HS-5 (cell line): ENCODE measurements around the gene SLC34A1.
A peak's percentile ranks its signal among the peaks of the same experiment; 100 is the strongest.
"Not testable (repeated sequence)": the region's sequence is repeated elsewhere in the genome, so short reads cannot be mapped to it uniquely, and the experiment has no call there.

ENCODE experiments used
- DNase-seq: peaks from one replicate; pipeline ENCODE4 v3.0.0-alpha.2; 2012; ENCODE audit warnings: low read depth

Gene SLC34A1

DNA sequence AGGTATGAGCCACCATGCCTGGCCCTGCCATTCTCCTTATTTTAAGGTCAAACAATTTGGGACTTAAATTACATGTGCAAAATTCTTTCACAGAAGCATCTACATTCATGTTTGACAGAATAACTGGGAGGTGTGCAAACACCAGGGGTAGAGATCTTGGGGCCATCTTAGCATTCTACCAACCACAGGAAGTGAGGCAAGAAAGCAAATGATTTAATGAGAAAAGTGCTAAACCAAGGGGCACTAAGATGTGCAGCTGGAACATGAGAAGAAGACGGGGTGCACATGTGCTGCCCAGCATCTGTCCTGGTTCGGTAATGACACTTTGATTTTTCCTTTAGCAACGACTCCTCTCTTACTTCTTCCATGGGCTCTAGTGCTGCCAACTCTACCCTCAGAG, 26.3 kb downstream of the SLC34A1 start:
- DNase-seq: no peak

DNA sequence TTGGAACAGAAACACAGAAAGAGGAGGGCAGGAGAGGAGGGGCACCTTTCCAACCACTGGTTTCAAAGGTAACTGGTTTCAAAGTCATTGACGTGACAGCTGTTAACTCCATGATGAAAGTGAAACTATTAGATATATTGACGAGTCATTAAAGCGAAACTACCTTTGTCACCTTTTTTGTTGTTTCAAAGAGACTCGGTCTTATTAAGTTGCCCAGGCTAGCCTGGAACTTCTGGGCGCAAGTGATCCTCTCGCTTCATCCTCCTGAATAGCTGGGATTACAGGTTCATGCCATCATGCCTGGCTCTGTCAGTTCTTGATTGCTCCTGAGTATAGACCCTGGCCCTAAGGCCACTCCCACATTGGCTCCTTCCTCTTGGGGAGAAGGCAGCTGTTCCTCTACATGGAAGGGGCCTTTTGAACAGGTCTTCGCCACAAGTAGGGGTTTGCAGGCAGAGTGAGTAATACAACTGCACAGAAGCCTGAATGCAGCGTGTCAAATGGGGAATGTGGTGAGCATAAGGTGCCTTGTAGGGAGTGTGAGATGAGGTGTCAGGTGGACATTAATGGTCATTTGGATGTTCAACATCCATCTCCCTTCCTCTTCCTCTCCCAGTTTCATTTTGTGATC, 28.5 kb downstream of the SLC34A1 start:
- DNase-seq: no peak

DNA sequence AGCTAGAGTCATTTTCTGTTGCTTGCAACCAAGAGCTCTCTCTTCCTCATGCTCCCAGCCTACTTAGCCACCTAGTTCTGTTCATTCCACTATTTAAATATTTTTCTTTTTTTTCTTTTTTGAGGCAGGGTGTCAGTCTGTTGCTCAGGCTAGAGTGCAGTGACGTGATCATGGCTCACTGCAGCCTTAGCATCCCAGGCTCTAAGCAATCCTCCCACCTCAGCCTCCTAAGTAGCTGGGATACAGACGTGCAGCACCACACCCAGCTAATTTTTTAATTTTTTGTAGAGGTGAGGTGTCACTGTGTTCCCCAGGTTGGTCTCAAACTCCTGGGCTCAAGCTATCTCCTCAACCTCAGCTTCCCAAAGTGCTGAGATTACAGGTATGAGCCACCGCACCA, 30.2 kb downstream of the SLC34A1 start:
- no peak for DNase-seq

DNA sequence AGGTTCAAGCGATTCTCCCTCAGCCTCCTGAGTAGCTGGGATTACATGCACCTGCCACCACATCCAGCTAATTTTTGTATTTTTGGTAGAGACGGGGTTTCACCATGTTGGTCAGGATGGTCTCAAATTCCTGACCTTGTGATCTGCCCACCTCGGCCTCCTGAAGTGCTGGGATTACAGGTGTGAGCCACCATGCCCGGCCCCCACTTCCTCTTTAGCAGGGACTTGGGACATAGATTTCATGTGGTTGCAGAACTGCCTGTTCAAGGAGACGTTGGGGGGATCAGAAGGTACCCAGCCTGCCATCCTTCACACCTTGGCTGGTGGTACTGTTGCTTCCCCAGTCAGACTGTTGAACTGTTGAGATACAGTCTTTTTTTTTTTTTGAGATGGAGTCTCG, 32.8 kb downstream of the SLC34A1 start:
- DNase-seq: not testable (repeated sequence)

DNA sequence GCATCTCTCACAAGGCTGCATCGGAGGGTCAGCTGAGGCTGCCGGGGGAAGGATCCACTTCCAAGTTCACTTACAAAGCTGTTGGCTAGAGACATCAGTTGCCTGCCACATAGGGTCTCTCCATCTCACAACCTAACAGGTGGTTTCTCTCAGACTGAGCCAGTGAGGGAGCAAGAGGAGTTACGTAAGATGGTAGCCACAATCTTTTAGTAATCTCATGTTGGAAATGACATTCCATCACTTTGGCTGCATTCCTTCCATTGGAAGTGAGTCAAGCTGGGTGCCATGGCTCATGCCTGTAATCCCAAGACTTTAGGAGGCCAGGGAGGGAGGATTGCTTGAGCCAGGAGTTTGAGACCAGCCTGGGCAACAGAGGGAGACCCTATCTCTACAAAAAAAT, 34.8 kb downstream of the SLC34A1 start:
- DNase-seq: peak; percentile 43

DNA sequence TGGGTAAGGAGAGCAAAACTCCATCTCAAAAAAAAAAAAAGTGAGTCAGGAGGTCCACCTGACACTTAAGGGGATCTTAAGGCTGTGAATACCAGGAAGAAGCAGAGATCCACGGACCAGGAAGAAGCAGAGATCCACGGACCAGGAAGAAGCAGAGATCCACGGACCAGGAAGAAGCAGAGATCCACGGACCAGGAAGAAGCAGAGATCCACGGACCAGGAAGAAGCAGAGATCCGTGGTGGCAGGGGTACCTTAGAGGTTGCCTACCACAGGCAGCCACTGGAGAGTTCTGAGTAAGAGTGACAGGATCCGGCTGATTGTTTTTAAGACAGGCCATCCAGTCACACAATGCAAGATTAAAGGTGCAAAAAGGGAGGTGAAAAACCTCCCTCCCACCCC, 36.2 kb downstream of the SLC34A1 start:
- DNase-seq: not testable (repeated sequence)

DNA sequence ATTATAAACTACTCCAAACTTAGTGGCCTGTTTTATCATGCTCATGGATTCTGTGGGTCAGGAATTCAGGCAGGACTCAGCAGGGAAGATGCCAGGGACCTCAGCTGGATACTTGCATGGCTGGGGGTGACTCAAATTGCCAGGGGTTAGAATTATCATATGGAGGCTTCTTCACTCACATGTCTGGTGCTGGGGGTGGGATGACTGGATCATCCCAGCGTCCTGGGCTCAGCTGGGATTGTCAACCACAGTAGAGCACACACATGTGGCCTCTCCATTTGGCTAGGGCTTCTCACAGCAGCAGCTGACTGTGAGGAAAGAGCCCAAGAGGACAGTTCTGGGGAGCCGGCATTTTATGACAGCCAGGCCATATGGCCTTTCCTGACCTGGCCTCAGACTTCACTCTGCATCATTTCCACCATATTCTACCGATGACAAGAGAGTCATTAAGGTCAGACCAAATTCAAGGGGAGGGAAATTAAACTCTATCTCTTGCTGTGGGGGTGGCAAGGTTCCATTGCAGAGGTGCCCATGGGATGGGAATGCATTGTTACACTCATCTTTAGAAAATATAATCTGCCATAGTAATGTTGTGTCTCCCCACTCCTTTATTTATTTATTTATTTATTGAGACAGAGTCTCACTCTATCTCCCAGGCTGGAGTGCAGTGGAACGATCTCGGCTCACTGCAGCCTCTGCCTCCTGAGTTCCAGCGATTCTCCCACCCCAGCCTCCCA, 37.0 kb downstream of the SLC34A1 start:
- no peak for DNase-seq

DNA sequence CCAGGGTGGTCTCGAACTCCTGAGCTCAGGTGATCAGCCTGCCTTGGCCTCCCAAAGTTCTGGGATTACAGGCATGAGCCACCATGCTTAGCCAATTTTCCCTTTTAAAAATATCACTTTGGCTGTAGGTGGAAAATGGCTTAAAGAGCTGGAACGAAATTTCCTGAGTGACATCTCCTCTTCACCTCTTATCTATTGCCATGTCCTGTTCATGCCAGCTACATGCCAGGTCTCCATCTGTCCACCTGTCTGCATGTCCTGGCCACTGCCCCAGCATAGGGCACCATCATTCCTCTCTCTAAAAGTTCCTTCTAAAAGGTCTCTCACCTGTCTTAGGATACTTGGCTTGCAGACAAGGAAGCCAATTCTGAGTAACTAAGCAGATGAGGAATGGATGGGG, 39.4 kb downstream of the SLC34A1 start:
- no peak for DNase-seq

DNA sequence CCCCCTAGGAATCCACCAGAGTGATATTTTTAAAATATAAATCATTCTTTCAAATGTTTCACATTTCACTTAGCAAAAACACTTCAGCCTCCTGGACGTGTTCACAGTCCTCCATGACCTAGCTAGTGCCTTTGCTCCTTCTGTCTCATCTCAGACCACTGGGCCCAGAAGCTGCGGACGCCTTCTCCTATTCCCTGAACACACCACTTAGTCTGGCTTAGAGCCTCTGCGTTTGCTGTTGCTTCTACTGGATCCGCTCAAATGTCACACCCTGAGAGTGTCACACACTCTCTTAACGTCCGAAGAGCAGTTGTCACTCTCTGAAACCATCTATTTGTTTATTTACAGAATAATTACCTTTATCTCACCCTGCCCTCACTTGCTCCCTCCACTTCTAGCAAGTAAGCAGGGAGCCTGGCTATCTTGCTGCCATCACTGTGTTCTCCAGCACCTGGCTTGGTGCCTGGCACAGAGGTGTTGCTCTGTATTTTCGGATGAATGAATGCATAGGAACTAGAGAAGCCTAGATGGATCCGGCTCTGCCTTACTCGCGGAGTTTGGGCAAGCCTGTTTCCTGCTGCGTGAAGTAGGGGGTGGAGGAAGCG, 41.1 kb downstream of the SLC34A1 start:
- no peak for DNase-seq

DNA sequence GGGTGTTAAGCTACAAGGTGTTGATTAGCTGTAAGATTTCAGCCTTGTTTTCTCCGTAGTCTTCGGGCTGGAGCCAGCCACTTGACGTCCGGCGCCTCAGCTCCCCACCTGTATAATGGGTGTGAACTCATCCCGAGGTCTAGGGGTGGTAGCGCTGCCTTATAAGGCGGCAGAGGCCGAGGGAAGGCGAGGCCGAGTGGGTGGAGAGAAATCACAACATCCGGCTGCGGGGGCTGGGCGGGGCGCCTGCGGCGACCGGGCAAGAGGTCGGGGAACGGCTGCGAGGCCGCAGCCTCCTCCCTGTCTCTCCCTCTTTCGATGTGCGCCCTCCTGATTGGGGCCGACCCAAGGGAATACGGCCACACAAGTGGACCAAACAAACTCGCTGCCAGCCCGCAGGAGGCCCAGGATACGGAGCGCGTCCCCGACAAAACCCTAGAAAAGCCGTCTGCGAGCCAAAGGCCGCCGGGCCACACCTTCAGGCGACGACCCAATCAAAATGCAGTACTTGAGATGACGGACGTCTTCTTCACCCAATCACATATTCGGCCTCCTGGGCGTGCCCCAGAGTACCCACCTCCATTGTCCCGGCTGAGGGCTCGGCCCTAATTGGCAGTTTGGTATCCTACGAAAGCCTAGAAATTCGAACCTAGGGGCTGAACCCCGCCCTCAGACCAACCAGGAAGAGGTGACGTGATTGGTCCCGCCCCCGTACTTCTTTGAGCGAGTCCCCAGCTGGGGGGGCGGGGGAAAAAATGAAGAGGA, 41.7 kb downstream of the SLC34A1 start:
- DNase-seq: peak; percentile 100

DNA sequence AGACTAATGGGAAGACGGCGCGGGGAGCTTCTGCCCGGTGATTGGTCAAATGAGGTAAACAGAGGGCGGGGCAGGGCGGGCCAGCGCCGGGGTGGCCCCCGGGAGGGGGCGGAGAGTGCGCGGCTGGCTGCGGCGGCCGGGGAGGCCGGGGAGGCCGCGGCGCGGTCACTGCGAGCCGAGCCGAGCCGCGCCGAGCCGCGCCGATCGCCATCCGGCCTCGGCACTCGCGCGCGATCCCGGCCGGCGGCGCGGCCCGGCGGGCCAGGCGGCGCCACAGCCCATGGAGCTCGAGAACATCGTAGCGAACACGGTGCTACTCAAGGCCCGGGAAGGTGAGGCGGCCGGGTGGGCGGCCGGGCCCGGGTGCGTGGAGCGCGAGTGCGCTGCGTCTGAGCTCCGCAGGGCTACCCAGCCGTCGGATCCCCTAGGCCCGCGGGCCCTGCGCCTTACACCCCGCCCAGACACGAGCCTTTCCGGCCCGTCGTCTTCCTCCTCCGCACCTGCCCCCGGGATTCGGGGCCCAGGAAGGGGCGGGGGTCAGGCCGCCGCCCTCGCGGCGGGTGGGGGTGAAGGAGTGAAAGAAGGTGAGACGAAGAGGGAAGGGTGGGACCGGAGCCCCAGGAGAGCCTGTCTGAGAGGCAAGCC, 42.5 kb downstream of the SLC34A1 start, which contains the start of gene GRK6:
GRK6 (plus strand) TSS at position 111 of the 645 bp plus-strand sequence; CDS start at position 281, 170 bp downstream.
- DNase-seq: no peak

DNA sequence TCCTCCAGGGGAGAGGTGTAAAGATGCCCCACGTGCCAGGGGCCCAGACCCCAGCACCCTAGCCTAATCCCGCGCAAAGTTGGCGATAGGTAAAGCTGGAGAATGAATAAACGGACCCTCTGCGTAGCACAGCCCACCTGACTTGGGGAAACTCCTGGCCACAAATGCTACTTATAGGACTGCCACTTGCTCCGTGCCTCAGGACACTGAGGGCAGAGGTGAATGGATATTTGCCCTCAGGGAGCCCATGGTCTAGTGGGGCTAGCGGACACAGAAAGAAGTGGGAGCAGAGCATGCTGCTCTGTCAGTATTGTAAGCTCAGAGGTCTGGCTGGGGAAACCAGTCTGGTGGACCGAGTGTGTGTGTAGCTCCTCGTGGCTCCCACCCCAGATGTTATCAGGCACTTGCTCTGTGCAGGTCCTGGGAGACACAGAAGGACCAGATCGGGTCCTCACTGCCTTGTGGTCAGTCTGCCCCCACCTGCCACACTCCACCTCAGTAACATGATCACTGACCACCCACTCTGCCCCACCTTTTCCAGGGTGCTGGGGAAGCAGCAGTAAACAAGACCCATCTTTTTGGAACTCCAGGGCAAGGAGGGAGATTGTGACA, 43.1 kb downstream of the SLC34A1 start:
- no peak for DNase-seq

DNA sequence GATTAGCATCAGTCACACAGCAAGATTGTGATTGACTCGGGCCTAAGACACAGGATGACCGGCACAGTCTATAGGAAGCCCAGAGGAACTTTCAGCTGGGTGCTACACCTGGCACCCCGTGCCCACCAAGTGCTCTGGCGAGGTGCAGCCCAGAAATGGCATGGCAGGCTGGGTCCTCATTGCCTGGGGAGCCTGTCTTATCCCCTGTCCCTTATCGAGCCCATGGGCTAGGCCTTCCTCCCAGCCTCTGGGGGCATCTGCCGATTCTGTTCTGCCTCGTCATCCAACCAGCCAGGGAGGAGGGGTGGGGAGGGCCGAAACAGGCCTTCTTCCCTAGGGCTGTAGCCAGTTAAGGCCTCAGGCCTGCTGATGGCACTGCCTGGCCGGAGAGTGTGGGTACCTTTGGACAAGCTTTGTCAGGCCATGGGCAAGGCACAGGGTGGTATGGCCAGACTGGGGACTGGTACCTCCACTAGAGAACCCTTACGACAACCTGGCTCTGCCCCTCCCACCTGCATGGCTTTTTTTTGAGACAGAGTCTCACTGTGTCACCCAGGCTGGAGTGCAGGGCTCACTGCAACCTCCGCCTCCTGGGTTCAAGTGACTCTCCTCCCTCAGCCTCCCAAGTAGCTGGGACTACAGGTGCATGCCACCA, 43.8 kb downstream of the SLC34A1 start:
- DNase-seq: no peak

DNA sequence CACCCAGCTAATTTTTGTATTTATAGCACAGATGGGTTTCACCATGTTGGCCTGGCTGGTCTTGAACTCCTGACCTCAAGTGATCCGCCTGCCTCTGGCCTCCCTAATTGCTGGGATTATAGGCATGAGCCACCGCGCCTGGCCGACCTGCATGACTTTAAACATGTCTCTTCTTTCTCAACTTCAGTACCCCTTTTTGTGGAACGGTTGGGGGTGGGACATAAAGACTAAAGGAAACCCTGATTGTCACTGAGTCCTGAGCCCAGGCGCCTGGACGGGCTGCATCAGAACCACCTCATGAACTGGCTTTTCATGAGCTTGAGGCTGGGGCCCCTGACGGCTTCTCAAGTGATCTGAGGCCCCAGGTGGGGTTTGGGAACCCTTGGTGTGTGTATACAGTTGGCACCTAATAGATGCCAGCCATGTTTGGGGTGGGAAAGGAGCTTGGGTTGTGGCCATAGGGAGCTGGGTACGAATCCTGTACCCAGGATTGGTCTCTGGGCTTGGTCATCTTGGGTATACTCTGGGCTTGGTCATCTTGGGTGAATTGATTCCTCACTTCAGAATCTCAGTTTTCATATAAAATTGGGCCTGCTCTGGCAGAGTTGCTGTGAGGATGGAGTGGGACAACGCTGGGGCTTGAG, 44.5 kb downstream of the SLC34A1 start:
- no peak for DNase-seq

DNA sequence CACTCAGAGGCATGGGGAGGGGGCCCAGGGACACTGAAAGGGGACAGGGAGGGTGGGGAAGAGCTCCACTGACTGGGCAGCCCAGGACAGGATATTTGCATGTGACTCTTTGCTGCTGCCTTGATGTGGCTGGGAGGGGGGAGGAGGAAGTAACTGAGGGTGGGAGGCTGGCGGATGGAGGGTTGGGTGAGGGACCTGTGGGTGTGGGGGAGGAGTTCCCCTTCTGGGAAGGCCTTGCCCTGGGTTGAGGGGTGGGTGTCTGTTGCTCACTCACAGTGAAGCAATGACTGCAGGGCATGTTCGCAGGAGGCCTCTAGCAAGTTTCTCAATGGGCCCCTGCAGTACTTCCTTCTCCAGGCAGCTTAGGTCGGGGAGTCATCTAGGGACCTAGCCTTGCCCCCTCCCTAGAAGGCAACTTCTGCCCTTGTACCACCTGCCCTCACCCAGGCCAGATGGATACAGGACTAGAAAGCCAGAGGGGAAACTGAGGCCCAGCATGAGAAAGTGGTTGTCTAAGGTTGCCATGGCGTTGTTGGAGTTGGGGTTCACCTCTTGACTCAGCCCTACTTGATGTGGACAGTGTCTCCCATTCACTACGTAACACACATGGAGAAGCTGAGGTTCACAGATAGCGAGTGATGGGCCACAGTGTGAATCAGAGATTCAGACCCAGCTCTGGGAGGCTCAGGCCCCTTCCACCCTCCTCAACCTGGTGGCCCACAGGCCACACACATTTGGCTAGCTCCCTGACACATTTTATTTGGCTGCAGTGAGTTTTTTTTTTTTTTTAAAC, 45.2 kb downstream of the SLC34A1 start:
- DNase-seq: no peak

DNA sequence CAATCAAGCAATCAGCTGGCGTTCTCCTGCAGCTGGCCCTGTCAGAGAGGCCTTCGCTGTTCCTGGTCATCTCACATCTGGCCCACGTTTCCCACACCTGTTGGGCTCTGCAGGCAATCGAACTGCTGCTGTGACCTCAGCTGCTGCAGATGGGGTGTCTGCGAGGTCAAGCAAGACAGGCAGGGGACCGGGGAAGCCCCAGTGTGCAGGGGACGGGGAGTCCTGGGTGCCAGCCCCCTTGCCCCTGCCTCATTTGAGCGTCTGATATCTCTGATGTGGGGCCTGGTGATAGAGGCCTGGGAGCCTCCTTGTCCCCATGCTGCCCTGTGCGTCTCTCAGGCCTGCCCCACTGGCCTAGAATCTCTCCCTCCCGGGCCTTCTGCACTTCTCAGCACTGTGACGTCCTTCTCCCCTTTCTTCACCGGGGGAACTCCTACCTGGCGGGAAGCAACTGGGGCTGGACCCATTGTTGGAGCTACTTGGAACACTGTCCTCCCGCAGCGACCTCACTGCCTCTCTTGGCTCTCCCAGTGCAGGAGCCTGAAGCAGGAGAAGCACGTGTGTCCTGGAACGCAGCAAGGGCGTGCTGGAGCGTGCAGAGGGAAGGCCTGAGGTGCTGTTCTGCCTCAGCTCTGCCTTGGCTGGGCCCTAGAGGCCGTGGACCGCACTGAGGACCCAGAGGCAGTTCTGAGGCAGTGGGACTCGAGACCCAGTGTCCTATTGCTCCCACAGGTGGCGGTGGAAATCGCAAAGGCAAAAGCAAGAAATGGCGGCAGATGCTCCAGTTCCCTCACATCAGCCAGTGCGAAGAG, 46.1 kb downstream of the SLC34A1 start:
- DNase-seq: no peak

DNA sequence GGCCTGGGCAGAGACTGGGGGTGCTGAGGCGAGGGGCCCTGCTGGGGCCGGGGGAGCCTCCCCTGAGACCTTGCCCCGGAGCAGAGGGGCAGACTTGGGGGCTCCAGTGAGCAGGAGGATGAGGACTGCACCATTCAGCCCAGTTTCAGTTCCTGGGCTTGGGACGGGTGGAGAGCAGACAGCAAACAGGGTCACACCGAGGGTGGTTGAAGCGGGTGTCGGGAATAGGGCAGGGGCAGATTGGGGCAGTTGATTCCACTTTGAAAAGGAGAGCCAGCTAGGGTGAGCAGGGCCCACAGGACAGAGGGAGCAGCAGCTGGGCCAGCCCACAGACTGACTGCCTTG, 46.7 kb downstream of the SLC34A1 start:
- DNase-seq: no peak

DNA sequence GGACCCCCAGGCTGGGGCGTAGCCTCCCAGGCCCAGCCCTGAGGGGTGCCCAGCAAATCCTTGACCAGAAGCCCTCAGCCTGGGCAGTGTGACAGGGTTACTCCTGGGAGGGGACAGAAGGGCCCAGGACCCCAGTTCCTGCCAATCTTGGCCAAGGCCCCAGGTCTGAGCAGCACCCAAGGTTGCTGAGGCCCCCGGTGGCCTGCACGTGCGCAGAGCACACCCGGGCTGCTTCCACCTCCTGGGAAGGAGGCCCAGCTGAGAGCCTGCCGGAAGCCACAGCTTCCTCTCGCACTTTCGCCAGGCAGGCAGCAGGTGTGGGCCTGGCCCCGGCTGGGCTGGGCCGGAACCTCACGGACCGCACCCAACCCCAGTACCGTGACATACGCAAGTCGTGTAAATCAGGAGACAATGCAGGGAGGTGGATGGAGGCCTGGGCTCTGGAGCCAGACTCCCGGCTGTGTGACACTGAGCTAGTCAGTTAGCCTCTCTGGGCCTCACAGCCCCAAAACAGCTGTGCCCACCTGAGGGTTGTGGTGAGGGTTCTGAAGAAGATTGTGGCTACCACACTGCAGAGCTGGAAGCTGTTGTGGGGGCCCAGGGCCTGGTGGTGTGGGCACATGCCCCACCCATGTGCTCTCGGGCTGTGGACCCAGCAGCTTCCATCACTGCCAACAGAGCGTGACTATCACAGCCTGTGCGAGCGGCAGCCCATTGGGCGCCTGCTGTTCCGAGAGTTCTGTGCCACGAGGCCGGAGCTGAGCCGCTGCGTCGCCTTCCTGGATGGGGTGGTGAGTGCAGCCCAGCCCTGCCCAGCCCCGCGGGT, 47.3 kb downstream of the SLC34A1 start:
- no peak for DNase-seq
